HAP-1 (cell line): Measurements from ENCODE around the gene GNB3.

Experiments used
- DNase-seq, 2 experiments: peaks; one replicate each; pipeline ENCODE4 v3.0.0-alpha.2; 2016 to 2020; ENCODE audit warnings: low spot score in 2 of 2
- H3K27me3 ChIP-seq: fragments of 250-450 bp; sonication (Bioruptor Pico); 2 replicates; pipeline ENCODE4 v1.5.1; 2020; ENCODE audit warnings: low read depth, mild to moderate bottlenecking, moderate library complexity
- H3K36me3 ChIP-seq: fragments of 250-450 bp; sonication (Bioruptor Pico); replicated peaks from 2 replicates; pipeline ENCODE4 v1.5.1; 2020; ENCODE audit warnings: mild to moderate bottlenecking
- H3K4me1 ChIP-seq: fragments of 250-450 bp; sonication (Bioruptor Pico); 2 replicates; pipeline ENCODE4 v1.5.1; 2020; ENCODE audit warnings: mild to moderate bottlenecking
- H3K4me3 ChIP-seq: fragments of 250-450 bp; sonication (Bioruptor Pico); 2 replicates; pipeline ENCODE4 v1.5.1; 2020; ENCODE audit warnings: mild to moderate bottlenecking, moderate library complexity
- H3K9me3 ChIP-seq: fragments of 250-450 bp; sonication (Bioruptor Pico); 2 replicates; pipeline ENCODE4 v1.5.1; 2020; ENCODE audit warnings: mild to moderate bottlenecking, moderate library complexity
- in situ Hi-C: fragments of 300-500 bp; cut with MboI; formaldehyde crosslinking; loops from 3 replicates; pipeline ENCODE4 v1.14.3; 2020; ENCODE audit warnings: low sequenced_read_pairs, inconsistent platforms, mixed read lengths

Gene GNB3

GRCh38 chr12:6840761-6841515 is at the start of gene GNB3:
TSS of gene GNB3 (plus strand) at chr12:6840925. CDS start at chr12:6841288, 363 bp downstream.
- Histone ChIP-seq H3K4me3 (no peak within 1 kb of the TSS), H3K9me3 (no peaks in the 10 kb centered on the region), H3K36me3 (peaks cover 94% of the 10 kb centered on the region), H3K27me3 (no peaks in the 10 kb centered on the region), H3K4me1 (no peaks in the 10 kb centered on the region)
- in situ Hi-C loops, result no loop called here
- no peak for DNase-seq

DNA sequence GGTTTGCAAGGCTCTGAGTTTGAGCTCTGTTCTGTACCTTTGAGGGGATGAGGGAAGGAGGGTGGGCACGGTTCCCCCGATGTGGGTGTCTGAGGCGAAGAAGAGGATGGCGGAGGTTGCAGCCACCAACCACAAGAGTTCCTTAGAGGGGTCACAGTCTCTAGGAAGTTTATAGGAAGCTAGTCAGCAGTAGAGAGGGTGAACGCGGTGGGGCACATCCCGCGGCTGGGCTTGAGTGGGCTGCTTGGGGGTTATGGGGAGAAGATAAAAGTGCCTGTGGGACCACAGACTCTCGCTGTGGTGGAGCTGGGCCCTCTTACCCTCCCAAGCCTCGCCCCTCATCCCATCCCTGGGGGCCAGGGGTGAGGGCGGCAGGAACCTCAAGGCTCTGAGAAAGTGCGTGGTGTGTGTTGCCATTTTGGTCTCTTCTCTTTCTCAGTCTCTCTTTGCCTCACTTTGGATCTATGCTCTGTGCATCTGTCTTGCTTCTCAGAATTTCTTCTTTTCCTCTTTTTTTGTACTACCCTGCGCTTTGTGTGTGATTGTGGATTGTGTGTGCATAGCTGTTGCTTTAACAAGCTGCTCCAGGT is 48.7 kb upstream of the GNB3 start:
- H3K9me3 ChIP-seq, result no peaks in the 10 kb centered on the region
- H3K27me3 ChIP-seq, result peaks cover 5% of the 10 kb centered on the region; the same call in 1 of the 2 replicates
- DNase-seq, result no peak
- no peaks in the 10 kb centered on the region for H3K4me1 ChIP-seq
- H3K4me3 ChIP-seq, result no peak overlapping the region
- in situ Hi-C loops, result no loop called here
- H3K36me3 ChIP-seq, result no peaks in the 10 kb centered on the region

DNA sequence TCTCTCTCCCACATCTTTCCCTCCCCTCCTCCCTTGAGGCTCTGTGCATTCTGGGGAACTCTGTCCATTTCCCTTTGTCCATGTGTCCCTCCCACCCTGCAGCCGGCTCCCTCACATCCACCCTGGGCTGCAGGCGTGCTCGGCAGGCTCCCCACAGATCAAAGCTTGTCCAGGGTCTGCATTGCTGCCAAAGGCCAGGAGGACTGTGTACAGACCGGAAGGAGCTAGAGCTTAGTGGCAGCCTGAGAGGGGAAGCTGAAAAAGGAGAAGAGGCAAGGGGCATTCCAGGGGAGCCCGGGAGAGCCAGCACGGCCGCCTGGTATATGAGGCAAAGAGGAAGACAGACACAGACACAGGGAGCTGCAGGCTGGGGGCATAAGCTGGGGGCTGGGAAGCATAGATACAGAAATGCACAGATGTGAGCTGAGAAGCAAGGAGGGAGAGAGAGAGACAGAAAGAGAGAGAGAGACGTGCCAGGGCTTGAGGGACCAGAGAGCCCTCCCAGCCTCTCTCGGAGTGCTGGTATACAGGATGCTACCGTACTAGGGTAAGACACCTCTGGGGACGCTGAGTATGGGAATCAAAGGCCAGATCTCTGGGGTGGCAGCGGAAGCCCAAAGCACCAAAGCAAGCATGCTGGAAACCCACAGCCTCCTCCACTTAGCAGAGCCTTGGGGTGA is 48.1 kb upstream of the GNB3 start:
- H3K4me3 ChIP-seq, result no peak overlapping the region
- H3K4me1 ChIP-seq, result no peaks in the 10 kb centered on the region
- H3K9me3 ChIP-seq, result no peaks in the 10 kb centered on the region
- H3K27me3 ChIP-seq, result peaks cover 5% of the 10 kb centered on the region; the same call in 1 of the 2 replicates
- in situ Hi-C loops, result no loop called here
- H3K36me3 ChIP-seq, result no peaks in the 10 kb centered on the region
- DNase-seq, result no peak

DNA sequence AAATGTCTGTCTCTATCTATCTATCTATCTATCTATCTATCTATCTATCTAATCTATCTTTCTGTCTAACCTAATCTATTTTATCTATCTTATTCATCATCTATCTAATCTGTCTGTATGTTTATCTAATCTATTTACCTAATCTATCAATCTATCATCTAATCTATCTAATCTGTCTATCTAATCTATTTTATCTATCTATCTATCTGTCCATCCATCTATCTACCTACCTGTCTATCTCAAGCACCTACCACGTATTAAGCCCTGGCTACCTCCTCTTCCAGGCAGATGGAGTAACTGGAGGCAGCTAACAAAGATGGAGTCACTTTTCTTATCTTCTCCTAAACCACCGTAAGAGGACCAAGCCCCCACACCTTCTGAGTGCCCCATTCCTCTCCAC is 45.6 kb upstream of the GNB3 start:
- no peaks in the 10 kb centered on the region for H3K36me3 ChIP-seq
- no peak for DNase-seq
- H3K9me3 ChIP-seq, result no peaks in the 10 kb centered on the region
- peaks cover 5% of the 10 kb centered on the region; the same call in 1 of the 2 replicates for H3K27me3 ChIP-seq
- in situ Hi-C loops, result no loop called here
- no peak overlapping the region for H3K4me3 ChIP-seq
- H3K4me1 ChIP-seq, result no peaks in the 10 kb centered on the region

- Histone ChIP-seq H3K4me1 (no peaks in the 10 kb centered on the region), H3K4me3 (no peak overlapping the region), H3K9me3 (no peaks in the 10 kb centered on the region), H3K36me3 (no peaks in the 10 kb centered on the region), H3K27me3 (peaks cover 5% of the 10 kb centered on the region; the same call in 1 of the 2 replicates)
- DNase-seq, result no peak
- in situ Hi-C loops, result no loop called here
Measured at GRCh38 chr12:6796576-6796975, 44.1 kb upstream of the GNB3 start.

DNA sequence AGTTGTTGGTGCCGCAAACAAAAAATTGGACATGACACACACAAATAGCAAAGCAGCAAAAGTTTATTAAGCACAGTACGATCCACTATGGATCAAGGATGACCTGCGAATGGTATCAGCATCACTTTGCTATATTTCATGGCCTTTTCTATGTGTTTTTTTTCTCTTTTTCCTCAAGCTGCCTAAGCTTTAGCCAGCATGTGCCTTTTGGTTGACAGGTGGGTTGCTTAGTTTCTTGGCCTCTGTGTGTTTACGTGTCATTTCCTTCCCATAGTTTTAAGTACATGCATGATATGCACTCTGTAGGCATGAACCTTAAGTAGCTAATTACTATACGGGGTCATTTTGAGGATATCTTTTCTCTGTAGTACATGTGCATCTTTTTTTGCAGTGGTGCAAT is 41.6 kb upstream of the GNB3 start:
- H3K4me1 ChIP-seq, result no peaks in the 10 kb centered on the region
- no peak for DNase-seq

GRCh38 chr12:6807170-6807569 is 33.6 kb upstream of the GNB3 start:
- Histone ChIP-seq H3K4me3 (no peak overlapping the region), H3K27me3 (no peaks in the 10 kb centered on the region), H3K9me3 (no peaks in the 10 kb centered on the region; the same call in 1 of the 2 replicates), H3K36me3 (no peaks in the 10 kb centered on the region), H3K4me1 (no peaks in the 10 kb centered on the region)
- in situ Hi-C loops, result no loop called here
- DNase-seq, result no peak

More for the DNA sequence above, 41.6 kb upstream of the GNB3 start:
- Histone ChIP-seq H3K9me3 (no peaks in the 10 kb centered on the region; the same call in 1 of the 2 replicates), H3K27me3 (no peaks in the 10 kb centered on the region), H3K36me3 (no peaks in the 10 kb centered on the region), H3K4me3 (no peak overlapping the region)
- in situ Hi-C loops, result no loop called here

GRCh38 chr12:6809056-6809455 is 31.7 kb upstream of the GNB3 start:
- no peak for DNase-seq
- in situ Hi-C loops, result no loop called here
- Histone ChIP-seq H3K27me3 (peaks cover 4% of the 10 kb centered on the region; the same call in 1 of the 2 replicates), H3K36me3 (no peaks in the 10 kb centered on the region), H3K4me3 (no peak overlapping the region), H3K4me1 (no peaks in the 10 kb centered on the region), H3K9me3 (no peaks in the 10 kb centered on the region)

GRCh38 chr12:6810758-6811157 is 30.0 kb upstream of the GNB3 start:
- Histone ChIP-seq H3K4me3 (no peak overlapping the region), H3K27me3 (peaks cover 4% of the 10 kb centered on the region; the same call in 1 of the 2 replicates), H3K9me3 (no peaks in the 10 kb centered on the region), H3K4me1 (no peaks in the 10 kb centered on the region), H3K36me3 (no peaks in the 10 kb centered on the region)
- DNase-seq, result no peak
- in situ Hi-C loops, result no loop called here

- Histone ChIP-seq H3K4me3 (no peak overlapping the region), H3K4me1 (no peaks in the 10 kb centered on the region), H3K9me3 (no peaks in the 10 kb centered on the region), H3K27me3 (peaks cover 4% of the 10 kb centered on the region; the same call in 1 of the 2 replicates), H3K36me3 (no peaks in the 10 kb centered on the region)
- in situ Hi-C loops, result no loop called here
- no peak for DNase-seq
Measured at GRCh38 chr12:6813363-6813762, 27.4 kb upstream of the GNB3 start.

- Histone ChIP-seq H3K4me3 (no peak overlapping the region), H3K36me3 (no peaks in the 10 kb centered on the region), H3K9me3 (no peaks in the 10 kb centered on the region), H3K27me3 (peaks cover 4% of the 10 kb centered on the region; the same call in 1 of the 2 replicates), H3K4me1 (peaks cover 4% of the 10 kb centered on the region)
- DNase-seq, result no peak
- in situ Hi-C loops, result no loop called here
Measured at GRCh38 chr12:6816598-6816997, 24.1 kb upstream of the GNB3 start.

DNA sequence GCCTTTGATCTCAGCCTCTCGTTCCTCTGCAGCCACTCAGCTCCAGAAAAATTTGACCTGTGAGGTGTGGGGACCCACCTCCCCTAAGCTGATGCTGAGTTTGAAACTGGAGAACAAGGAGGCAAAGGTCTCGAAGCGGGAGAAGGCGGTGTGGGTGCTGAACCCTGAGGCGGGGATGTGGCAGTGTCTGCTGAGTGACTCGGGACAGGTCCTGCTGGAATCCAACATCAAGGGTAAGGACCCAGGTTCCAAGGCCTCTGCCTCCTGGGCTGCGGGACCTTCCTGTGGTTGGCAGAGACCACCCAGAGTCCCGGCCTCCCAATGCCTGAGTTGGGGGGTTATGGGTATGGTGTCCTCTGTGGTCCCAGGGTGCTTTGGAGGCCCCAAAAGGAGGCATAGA is 23.6 kb upstream of the GNB3 start:
- no peaks in the 10 kb centered on the region for H3K36me3 ChIP-seq
- DNase-seq, result no peak
- in situ Hi-C loops, result no loop called here
- H3K9me3 ChIP-seq, result no peaks in the 10 kb centered on the region
- peaks cover 4% of the 10 kb centered on the region; the same call in 1 of the 2 replicates for H3K27me3 ChIP-seq
- H3K4me3 ChIP-seq, result no peak overlapping the region
- H3K4me1 ChIP-seq, result peaks cover 8% of the 10 kb centered on the region

- in situ Hi-C loops, result no loop called here
- no peak for DNase-seq
- Histone ChIP-seq H3K27me3 (peaks cover 4% of the 10 kb centered on the region; the same call in 1 of the 2 replicates), H3K9me3 (no peaks in the 10 kb centered on the region), H3K4me1 (peaks cover 9% of the 10 kb centered on the region), H3K36me3 (no peaks in the 10 kb centered on the region), H3K4me3 (no peak overlapping the region)
Measured at GRCh38 chr12:6817662-6818157, 23.0 kb upstream of the GNB3 start.

DNA sequence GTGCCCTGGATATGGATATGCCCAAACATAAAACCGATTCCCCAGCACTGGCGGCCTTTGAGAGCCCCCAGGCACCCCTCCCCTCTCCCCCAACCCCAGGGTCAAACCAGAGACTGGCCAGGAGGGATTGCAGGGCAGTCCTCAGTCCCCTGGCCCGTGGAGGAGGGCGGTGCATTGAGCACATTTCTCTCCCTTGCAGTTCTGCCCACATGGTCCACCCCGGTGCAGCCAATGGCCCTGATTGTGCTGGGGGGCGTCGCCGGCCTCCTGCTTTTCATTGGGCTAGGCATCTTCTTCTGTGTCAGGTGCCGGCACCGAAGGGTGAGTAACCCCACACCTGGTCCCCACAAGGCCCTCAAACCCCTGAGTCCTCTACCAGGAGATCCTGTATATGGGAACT is 22.5 kb upstream of the GNB3 start:
- H3K27me3 ChIP-seq, result peaks cover 4% of the 10 kb centered on the region; the same call in 1 of the 2 replicates
- H3K36me3 ChIP-seq, result no peaks in the 10 kb centered on the region
- H3K4me1 ChIP-seq, result peaks cover 11% of the 10 kb centered on the region
- no peaks in the 10 kb centered on the region for H3K9me3 ChIP-seq
- no peak overlapping the region for H3K4me3 ChIP-seq
- in situ Hi-C loops, result no loop called here
- DNase-seq, result no peak
